Fibroblast of lung (primary cell): Measurements from ENCODE around the gene OLFM1. TPM values are rescaled to one million over a fixed set of nuclear protein-coding genes. Genes with fewer than 3 reads are reported as not detected.

Experiments used
- DNase-seq, 2 donors: peaks; one replicate each; pipeline versions ENCODE4 v3.0.0 to v3.0.0-alpha.2; 2010; ENCODE audit warnings: low read depth in 2 of 2
- H2AFZ ChIP-seq: 2 replicates; pipeline ENCODE4 v1.5.1; 2012; ENCODE audit warnings: low read length, control low read depth, inconsistent platforms
- H3K27ac ChIP-seq: 2 replicates; pipeline ENCODE4 v1.5.1; 2011; ENCODE audit warnings: low read length, control low read depth; ENCODE audit not compliant: insufficient read depth
- H3K27me3 ChIP-seq: 2 replicates; pipeline ENCODE4 v1.5.1; 2011; ENCODE audit warnings: mild to moderate bottlenecking, low read length; ENCODE audit not compliant: control insufficient read depth, insufficient read depth
- H3K36me3 ChIP-seq: 2 replicates; pipeline ENCODE4 v1.5.1; 2011; ENCODE audit warnings: low read length; ENCODE audit not compliant: control insufficient read depth, insufficient read depth
- H3K4me1 ChIP-seq: 2 replicates; pipeline ENCODE4 v1.5.1; 2011; ENCODE audit warnings: low read length; ENCODE audit not compliant: control insufficient read depth, insufficient read depth; ENCODE audit errors: extremely low read depth
- H3K4me2 ChIP-seq: 2 replicates; pipeline ENCODE4 v1.5.1; 2011; ENCODE audit warnings: low read length, control low read depth; ENCODE audit not compliant: insufficient read depth; ENCODE audit errors: extremely low read depth
- H3K4me3 ChIP-seq, 4 experiments: fragments of 200-600 bp in 1 of 4; sonication (generic) in 1 of 4; replicated peaks in 1 of 4; 2 replicates each; pipeline ENCODE4 v1.5.1; 2011 to 2016; ENCODE audit warnings: low read length in 4 of 4, low read depth in 3 of 4, mild to moderate bottlenecking in 3 of 4, control low read depth in 2 of 4, inconsistent platforms in 1 of 4, mixed read lengths in 1 of 4; ENCODE audit not compliant: insufficient read depth in 1 of 4; ENCODE audit errors: control extremely low read depth in 1 of 4
- H3K79me2 ChIP-seq: 2 replicates; pipeline ENCODE4 v1.5.1; 2012; ENCODE audit warnings: mild to moderate bottlenecking, low read length, inconsistent platforms; ENCODE audit not compliant: control insufficient read depth, insufficient read depth
- H3K9ac ChIP-seq: 2 replicates; pipeline ENCODE4 v1.5.1; 2011; ENCODE audit warnings: mild to moderate bottlenecking, low read length, control low read depth; ENCODE audit not compliant: insufficient read depth
- H3K9me3 ChIP-seq: 2 replicates; pipeline ENCODE4 v1.5.1; 2012; ENCODE audit warnings: low read depth, low read length; ENCODE audit not compliant: control insufficient read depth, insufficient read depth
- H4K20me1 ChIP-seq: 2 replicates; pipeline ENCODE4 v1.5.1; 2011; ENCODE audit warnings: low read length; ENCODE audit not compliant: control insufficient read depth, insufficient read depth; ENCODE audit errors: extremely low read depth
- EZH2 ChIP-seq: IDR thresholded peaks from 2 replicates; pipeline ENCODE4 v1.5.1; 2012; ENCODE audit warnings: low read length, control low read depth, mild to moderate bottlenecking; ENCODE audit errors: missing control alignments
- polyA plus RNA-seq, 2 donors: library from polyadenylated mRNA; depleted of rRNA in 1 of 2; stranded (reverse) in 1 of 2; unstranded in 1 of 2; fragments of >200 nt; gene quantifications; 2 replicates each; pipeline ENCODE4 v1.2.1, GENCODE V29; 2011 to 2012; ENCODE audit warnings: missing spikeins in 1 of 2
- total RNA-seq: library from RNA; depleted of rRNA; stranded (reverse); fragments of >200 nt; gene quantifications from 2 replicates; pipeline ENCODE4 v1.2.1, GENCODE V29; 2014
- TF ChIP-seq, protein P1 (sequence below), 2 donors: IDR thresholded peaks in 1 of 2; conservative IDR thresholded peaks in 1 of 2; 1 replicate in 1 of 2; 2 replicates in 1 of 2; pipeline ENCODE4 v1.5.1; 2011 to 2012; ENCODE audit warnings: low read length in 2 of 2, control low read depth in 1 of 2, inconsistent platforms in 1 of 2, low read depth in 1 of 2, mild to moderate bottlenecking in 1 of 2

Gene OLFM1
- total and polyA plus RNA-seq, 2 donors (not counting 1 experiment from before 2014, with no cell fraction given) = 2.0 to 7.6 TPM

DNA sequence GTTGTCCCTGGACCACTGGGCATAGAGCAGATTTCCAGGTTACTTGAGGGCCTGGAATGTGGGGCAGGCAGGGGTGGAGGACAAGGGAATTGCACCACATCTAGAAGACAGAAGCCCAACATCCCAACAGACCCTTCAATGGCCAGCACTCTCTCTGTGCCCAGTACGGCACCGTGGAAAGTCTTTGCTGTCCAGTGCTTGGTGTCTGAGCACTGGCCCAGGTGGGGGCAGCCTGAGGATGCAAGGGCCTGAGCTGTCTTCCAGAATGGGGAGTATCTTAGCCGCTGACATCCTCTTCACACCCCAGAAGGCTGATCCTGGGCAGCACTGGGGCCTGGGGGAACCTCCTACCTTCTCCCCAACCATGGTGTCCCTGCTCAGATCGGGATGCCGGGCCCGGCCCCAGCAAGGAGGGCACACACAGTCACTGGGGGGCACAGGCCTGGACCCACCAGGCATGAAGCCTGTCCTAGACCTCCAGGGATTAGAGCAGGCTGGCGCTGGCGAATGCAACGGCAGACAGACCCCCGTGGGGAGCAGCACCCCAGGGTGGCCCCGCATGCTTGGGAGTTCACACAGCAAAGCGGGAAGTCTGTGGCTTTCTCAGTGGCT is 40.6 kb upstream of the OLFM1 start:
- TF ChIP-seq, protein P1, sequence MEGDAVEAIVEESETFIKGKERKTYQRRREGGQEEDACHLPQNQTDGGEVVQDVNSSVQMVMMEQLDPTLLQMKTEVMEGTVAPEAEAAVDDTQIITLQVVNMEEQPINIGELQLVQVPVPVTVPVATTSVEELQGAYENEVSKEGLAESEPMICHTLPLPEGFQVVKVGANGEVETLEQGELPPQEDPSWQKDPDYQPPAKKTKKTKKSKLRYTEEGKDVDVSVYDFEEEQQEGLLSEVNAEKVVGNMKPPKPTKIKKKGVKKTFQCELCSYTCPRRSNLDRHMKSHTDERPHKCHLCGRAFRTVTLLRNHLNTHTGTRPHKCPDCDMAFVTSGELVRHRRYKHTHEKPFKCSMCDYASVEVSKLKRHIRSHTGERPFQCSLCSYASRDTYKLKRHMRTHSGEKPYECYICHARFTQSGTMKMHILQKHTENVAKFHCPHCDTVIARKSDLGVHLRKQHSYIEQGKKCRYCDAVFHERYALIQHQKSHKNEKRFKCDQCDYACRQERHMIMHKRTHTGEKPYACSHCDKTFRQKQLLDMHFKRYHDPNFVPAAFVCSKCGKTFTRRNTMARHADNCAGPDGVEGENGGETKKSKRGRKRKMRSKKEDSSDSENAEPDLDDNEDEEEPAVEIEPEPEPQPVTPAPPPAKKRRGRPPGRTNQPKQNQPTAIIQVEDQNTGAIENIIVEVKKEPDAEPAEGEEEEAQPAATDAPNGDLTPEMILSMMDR (conservative IDR thresholded peaks at IDR 0.05 in 1 of 2, IDR thresholded peaks at IDR 0.05 in 1 of 2; ENCODE audit: low read depth in 1 of 2, low read length in 2 of 2) = no peak
- TF ChIP-seq EZH2 = no peak
- no peak overlapping the region for H3K4me2 ChIP-seq
- H3K27ac ChIP-seq = no peak overlapping the region
- H2AFZ ChIP-seq = no peak overlapping the region
- H3K79me2 ChIP-seq = no peaks in the 10 kb centered on the region
- no peak overlapping the region for H3K4me3 ChIP-seq
- DNase-seq = no peak
- no peaks in the 10 kb centered on the region for H3K36me3 ChIP-seq
- H3K27me3 ChIP-seq = no peaks in the 10 kb centered on the region
- H3K4me1 ChIP-seq = no peaks in the 10 kb centered on the region
- H3K9ac ChIP-seq = no peak overlapping the region
- no peaks in the 10 kb centered on the region for H3K9me3 ChIP-seq
- no peaks in the 10 kb centered on the region for H4K20me1 ChIP-seq

DNA sequence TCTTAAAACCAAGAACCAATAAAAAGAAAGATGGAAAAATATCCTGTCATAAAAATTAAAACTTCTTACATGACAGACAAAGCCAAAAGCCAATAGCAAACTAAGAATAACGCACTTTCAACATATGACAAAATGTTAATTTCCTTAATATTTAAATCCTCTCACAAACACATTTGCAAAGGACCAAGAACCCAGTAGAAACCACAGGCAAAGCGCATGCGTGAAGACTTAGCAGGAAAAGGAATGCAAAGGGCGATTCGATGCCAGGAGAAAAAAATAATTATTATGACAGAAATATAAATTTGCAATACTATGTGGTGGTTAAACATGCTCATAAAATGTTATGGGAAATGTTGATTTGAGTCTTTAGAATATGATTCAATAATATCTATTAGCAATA is 39.9 kb upstream of the OLFM1 start:
- no peak overlapping the region for H3K4me2 ChIP-seq
- no peaks in the 10 kb centered on the region for H3K9me3 ChIP-seq
- H3K4me3 ChIP-seq = no peak overlapping the region
- H3K4me1 ChIP-seq = no peaks in the 10 kb centered on the region
- no peak for TF ChIP-seq EZH2
- TF ChIP-seq, protein P1 (conservative IDR thresholded peaks at IDR 0.05 in 1 of 2, IDR thresholded peaks at IDR 0.05 in 1 of 2; ENCODE audit: low read depth in 1 of 2, low read length in 2 of 2) = no peak
- no peak overlapping the region for H3K27ac ChIP-seq
- H3K9ac ChIP-seq = no peak overlapping the region
- no peaks in the 10 kb centered on the region for H4K20me1 ChIP-seq
- H3K27me3 ChIP-seq = no peaks in the 10 kb centered on the region
- no peak for DNase-seq
- no peak overlapping the region for H2AFZ ChIP-seq
- H3K36me3 ChIP-seq = no peaks in the 10 kb centered on the region
- H3K79me2 ChIP-seq = no peaks in the 10 kb centered on the region

DNA sequence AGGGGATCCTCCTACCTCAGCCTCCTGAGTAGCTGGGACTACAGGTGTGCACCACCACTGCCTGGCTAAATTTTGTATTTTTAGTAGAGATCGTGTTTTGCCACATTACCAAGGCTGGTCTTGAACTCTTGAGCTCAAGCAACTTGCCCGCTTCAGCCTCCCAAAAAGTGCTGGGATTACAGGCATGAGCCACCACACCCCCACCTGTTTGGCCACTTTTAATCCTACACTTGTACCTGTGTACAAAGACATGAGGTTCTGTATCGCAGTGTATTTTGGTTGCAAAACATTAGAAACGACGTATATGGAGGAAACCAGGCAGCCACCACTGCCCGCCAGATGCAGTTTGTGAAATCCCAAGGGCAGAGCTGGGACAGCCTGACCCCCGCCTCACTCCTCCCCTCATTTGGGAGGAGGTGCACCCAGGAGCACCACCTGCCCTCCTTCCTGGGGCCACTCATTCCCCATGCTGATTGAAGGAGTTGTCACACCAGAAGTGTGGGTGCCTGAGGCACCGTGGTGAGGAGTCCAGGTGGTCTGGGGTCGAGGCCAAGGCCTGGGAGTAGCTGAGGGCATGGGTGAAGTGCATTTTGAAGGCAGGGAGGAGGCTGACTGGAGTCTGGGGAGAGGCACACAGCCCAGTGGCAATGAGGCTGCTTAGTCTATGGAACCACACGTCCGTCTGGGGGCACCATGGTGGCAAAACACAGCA is 39.3 kb upstream of the OLFM1 start:
- Histone ChIP-seq H3K9me3 (no peaks in the 10 kb centered on the region), H3K27ac (no peak overlapping the region), H4K20me1 (no peaks in the 10 kb centered on the region), H3K4me1 (no peaks in the 10 kb centered on the region), H3K9ac (no peak overlapping the region), H3K4me2 (no peak overlapping the region), H3K79me2 (no peaks in the 10 kb centered on the region), H3K27me3 (no peaks in the 10 kb centered on the region), H2AFZ (no peak overlapping the region), H3K36me3 (no peaks in the 10 kb centered on the region), H3K4me3 (no peak overlapping the region)
- no peak for TF ChIP-seq EZH2
- TF ChIP-seq, protein P1 (conservative IDR thresholded peaks at IDR 0.05 in 1 of 2, IDR thresholded peaks at IDR 0.05 in 1 of 2; ENCODE audit: low read depth in 1 of 2, low read length in 2 of 2) = no peak
- no peak for DNase-seq
